ENCODE measurements around the gene FKBP1A. TPM values are rescaled to one million over a fixed set of nuclear protein-coding genes. Genes with fewer than 3 reads are reported as not detected.

The FKBP1A gene
- total and polyA plus RNA-seq, 2 donors (not counting 3 experiments of a cell fraction or from before 2014, with no cell fraction given), result 968 to 1,972 TPM

DNA sequence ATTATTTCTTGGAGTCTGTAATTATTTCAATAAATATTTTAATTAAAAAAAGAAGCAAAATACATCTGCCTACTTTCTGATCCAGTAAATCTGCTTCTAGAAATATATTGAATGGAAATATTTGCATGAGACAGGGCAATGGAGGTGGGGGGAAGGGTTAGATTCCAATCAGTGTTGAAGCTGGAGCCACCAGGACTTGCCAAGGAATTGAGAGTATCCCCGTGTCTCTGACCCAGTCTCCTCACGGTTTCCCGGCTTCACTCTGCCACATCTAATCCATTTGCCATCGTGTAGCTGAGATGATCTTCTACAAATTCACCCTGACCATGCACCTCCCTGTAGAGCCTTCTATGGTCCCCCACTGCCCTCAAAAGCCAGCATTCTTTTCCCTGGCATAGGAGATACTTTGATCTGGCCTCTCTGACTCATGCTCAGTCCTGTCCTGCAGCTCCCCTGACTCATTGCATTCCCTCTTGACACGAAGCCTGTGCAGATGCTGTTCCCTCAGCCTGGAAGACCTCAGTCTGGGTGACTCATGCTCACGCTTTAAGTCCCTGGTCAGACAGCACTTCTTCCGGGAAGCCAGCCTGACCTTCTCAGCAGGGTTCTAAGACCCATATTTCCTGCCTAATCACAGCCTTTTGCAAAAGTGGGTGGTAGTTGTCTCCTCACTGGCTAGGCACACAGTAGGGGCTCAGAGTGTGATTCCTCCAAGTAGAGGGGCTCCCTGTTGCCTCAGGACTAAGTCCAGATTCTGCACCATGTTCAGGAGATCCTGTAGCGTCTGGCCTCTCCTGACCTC, 23.0 kb upstream of the FKBP1A start:
- no peak overlapping the region for H3K4me3 ChIP-seq (replicated peaks in 1 of 3; ENCODE audit: insufficient read depth in 1 of 3, low read depth in 1 of 3, low read length in 3 of 3)
- no peaks in the 10 kb centered on the region for H3K36me3 ChIP-seq (ENCODE audit: control insufficient read depth in 2 of 2, extremely low read depth in 1 of 2, insufficient read depth in 2 of 2, low read length in 2 of 2)
- peak overlapping the region; percentile 63 for H3K27ac ChIP-seq (ENCODE audit: insufficient read depth, low read depth, low read length)
- no TSS peak for BruUV-seq (replicated peaks)
- peaks cover 1% of the 10 kb centered on the region for H3K9me3 ChIP-seq (replicated peaks; ENCODE audit: control insufficient read depth, insufficient read depth, low read length)
- FAIRE-seq (peak; percentile 82), DNase-seq (ENCODE audit: low read depth, low spot score) (peak; percentile 80)
- no peak overlapping the region for H3K4me2 ChIP-seq (ENCODE audit: insufficient read depth, low read length)
- dilution Hi-C loops (cut with MboI; ENCODE audit: extremely low pct_ligation_motif_present, low sequenced_read_pairs) (no loop called here), intact Hi-C loops (cut with micrococcal nuclease) (loop anchor here (1.0 kb wide), 1 partner anchor 20 kb away; no protein-coding TSS in a partner anchor)
- no peaks in the 10 kb centered on the region for H3K79me2 ChIP-seq (ENCODE audit: control insufficient read depth, insufficient read depth, low read length)
- no peak overlapping the region for H2AFZ ChIP-seq (ENCODE audit: low read depth, low read length)
- H4K20me1 ChIP-seq (replicated peaks; ENCODE audit: control insufficient read depth, extremely low read depth, insufficient read depth, low read length), result no peaks in the 10 kb centered on the region
- H3K4me1 ChIP-seq (ENCODE audit: control insufficient read depth, extremely low read depth, insufficient read depth, low read length), result peaks cover 31% of the 10 kb centered on the region
- H3K27me3 ChIP-seq (ENCODE audit: control insufficient read depth in 2 of 2, insufficient read depth in 2 of 2, low read length in 2 of 2), result no peaks in the 10 kb centered on the region
- ChIA-PET CTCF (interaction anchor here (0.8 to 0.9 kb wide), 3 partner anchors 9 to 21 kb away, joined by 3 to 4 read pairs (median 4); no protein-coding TSS in a partner anchor), POLR2A (no interaction called here)
- peak; percentile 66 for TF ChIP-seq GATA2 (IDR thresholded peaks at IDR 0.05; ENCODE audit: insufficient read depth, insufficient read length, low read depth, low read length)
- peak; percentile 100 for TF ChIP-seq FOS (IDR thresholded peaks at IDR 0.05; ENCODE audit: borderline replicate concordance, insufficient read depth, low read length)
- TF ChIP-seq, protein P1, sequence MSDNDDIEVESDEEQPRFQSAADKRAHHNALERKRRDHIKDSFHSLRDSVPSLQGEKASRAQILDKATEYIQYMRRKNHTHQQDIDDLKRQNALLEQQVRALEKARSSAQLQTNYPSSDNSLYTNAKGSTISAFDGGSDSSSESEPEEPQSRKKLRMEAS (IDR thresholded peaks at IDR 0.05; ENCODE audit: insufficient read depth, insufficient read length), result no peak
- peak; percentile 84 for TF ChIP-seq MYC (IDR thresholded peaks at IDR 0.05; ENCODE audit: low read depth, low read length)
- peak; percentile 97 for TF ChIP-seq POLR2AphosphoS5 (IDR thresholded peaks at IDR 0.05; ENCODE audit: insufficient read depth, low read depth, low read length)
- peak; percentile 96 for TF ChIP-seq JUN (IDR thresholded peaks at IDR 0.05; ENCODE audit: borderline replicate concordance, insufficient read depth, insufficient read length, low read depth)
- no peak for TF ChIP-seq POLR2A (IDR thresholded peaks at IDR 0.05; ENCODE audit: low read depth, low read length)
- TF ChIP-seq EZH2 (IDR thresholded peaks at IDR 0.05; ENCODE audit: borderline replicate concordance, low read depth, low read length, severe bottlenecking), result no peak
- no peak overlapping the region for H3K9ac ChIP-seq (replicated peaks; ENCODE audit: extremely low read depth, insufficient read depth, low read length)
- H3K9me1 ChIP-seq (replicated peaks; ENCODE audit: control insufficient read depth, extremely low read depth, insufficient read depth, low read length), result no peaks in the 10 kb centered on the region

Measured in endothelial cell of umbilical vein (primary cell).